ENCODE data around the gene PTPRG. TPM values are rescaled to one million over a fixed set of nuclear protein-coding genes. Genes with fewer than 3 reads are reported as not detected.

Gene PTPRG
- total and polyA plus RNA-seq, 2 experiments from 2014 or later: 11.5 to 39.6 TPM

DNA sequence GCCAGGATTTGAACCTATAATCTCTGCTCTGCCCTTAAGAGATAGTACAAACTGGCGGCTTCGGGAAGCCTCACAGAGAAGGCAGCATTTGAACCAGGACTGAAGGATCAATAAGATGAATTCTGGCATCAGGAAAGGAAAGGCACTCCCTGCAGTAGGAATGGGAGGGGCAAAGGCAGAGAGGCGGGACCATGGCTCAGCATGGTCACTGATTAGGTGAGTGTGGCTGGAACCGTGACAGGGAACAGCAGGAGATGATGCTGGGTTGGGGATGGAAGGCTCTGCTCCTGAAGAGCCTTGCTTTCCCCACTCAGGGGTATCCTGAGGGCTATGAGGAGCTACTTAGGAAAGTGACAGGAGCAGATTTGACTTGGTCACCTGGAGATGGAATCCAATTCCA, 653.5 kb downstream of the PTPRG start:
- Histone ChIP-seq H3K79me2 (ENCODE audit: insufficient read depth) (no peaks in the 10 kb centered on the region), H2AFZ (no peak overlapping the region), H3K27ac (no peak overlapping the region), H3K4me1 (ENCODE audit: insufficient read depth) (peaks cover under 1% of the 10 kb centered on the region), H3K9ac (no peak overlapping the region), H3K27me3 (replicated peaks; ENCODE audit: insufficient read depth) (no peaks in the 10 kb centered on the region), H3F3A (ENCODE audit: insufficient read depth) (no peaks in the 10 kb centered on the region; the same call in 1 of the 2 replicates), H4K20me1 (ENCODE audit: insufficient read depth) (no peaks in the 10 kb centered on the region), H3K9me3 (ENCODE audit: low read depth) (no peaks in the 10 kb centered on the region), H3K36me3 (ENCODE audit: low read depth) (no peaks in the 10 kb centered on the region), H3K4me3 (no peak overlapping the region), H3K9me2 (ENCODE audit: insufficient read depth) (0 out of 2 replicates have a peak, but pooled peaks cover 3% of the 10 kb centered on the region), H3K4me2 (ENCODE audit: unreplicated experiment) (no peak overlapping the region)
- TF ChIP-seq EZH2 (IDR thresholded peaks at IDR 0.05; ENCODE audit: insufficient read depth, poor library complexity, severe bottlenecking) (no peak), EZH2phosphoT487 (IDR thresholded peaks at IDR 0.05; ENCODE audit: insufficient read depth, low read depth) (no peak)
- in situ Hi-C loops (cut with MboI): no loop called here
- 97% methylated on average over 4 of the region's 4 CpGs for WGBS, 2 experiments (ENCODE audit: low coverage in 1 of 2, low lambda C conversion rate in 2 of 2, missing lambda C conversion rate in 2 of 2)
- DNase-seq: no peak

DNA sequence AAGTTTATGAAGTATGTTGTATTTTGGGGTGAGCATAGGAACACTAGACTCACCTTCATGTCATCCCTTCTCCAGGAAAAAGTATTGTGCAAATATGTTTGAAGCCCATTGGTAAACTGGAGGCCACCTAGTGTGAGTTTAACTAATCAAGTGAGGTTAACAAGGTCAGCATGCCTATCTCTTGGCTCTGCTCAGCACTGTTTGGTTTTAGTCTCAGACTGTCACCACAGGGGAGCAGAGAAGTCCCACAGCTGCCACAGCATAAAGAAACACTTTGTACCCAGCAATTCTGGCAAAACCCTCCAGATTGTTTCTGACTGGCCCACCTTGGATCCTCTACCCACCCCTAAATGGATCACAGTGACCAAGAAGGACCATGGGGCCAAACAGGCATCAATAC, 659.2 kb downstream of the PTPRG start:
- DNase-seq: no peak
- Histone ChIP-seq H3K9me2 (ENCODE audit: insufficient read depth) (no peaks in the 10 kb centered on the region), H2AFZ (no peak overlapping the region), H3K36me3 (ENCODE audit: low read depth) (no peaks in the 10 kb centered on the region), H3K4me3 (no peak overlapping the region), H4K20me1 (ENCODE audit: insufficient read depth) (no peaks in the 10 kb centered on the region), H3K79me2 (ENCODE audit: insufficient read depth) (no peaks in the 10 kb centered on the region), H3F3A (ENCODE audit: insufficient read depth) (no peaks in the 10 kb centered on the region), H3K4me1 (ENCODE audit: insufficient read depth) (no peaks in the 10 kb centered on the region), H3K9ac (no peak overlapping the region), H3K27me3 (replicated peaks; ENCODE audit: insufficient read depth) (no peaks in the 10 kb centered on the region), H3K27ac (no peak overlapping the region), H3K9me3 (ENCODE audit: low read depth) (no peaks in the 10 kb centered on the region), H3K4me2 (ENCODE audit: unreplicated experiment) (no peak overlapping the region)
- in situ Hi-C loops (cut with MboI): no loop called here
- TF ChIP-seq EZH2 (IDR thresholded peaks at IDR 0.05; ENCODE audit: insufficient read depth, poor library complexity, severe bottlenecking): no peak
- no peak for TF ChIP-seq EZH2phosphoT487 (IDR thresholded peaks at IDR 0.05; ENCODE audit: insufficient read depth, low read depth)

DNA sequence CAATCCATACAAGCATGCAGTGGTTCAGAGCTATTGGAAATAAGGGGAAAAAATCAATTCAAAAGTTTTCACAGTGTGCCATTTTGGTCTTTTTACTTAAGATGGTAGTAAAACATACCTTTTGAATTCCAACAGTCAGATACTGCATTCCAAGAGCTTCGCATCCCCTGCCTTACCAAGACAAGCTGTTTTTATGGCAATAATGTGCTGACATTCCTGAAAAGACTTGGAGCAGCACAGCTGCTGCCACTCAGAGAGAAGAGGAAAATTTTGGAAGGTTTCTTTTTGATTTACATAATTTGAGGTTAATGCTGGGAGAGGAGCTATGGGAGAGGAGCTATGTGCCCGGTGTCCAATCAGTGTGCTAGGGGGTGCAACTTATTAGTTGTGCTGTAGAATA, 663.7 kb downstream of the PTPRG start:
- Histone ChIP-seq H3K4me3 (no peak overlapping the region), H3K4me2 (ENCODE audit: unreplicated experiment) (no peak overlapping the region), H2AFZ (no peak overlapping the region), H3K36me3 (ENCODE audit: low read depth) (no peaks in the 10 kb centered on the region), H3K79me2 (ENCODE audit: insufficient read depth) (no peaks in the 10 kb centered on the region), H3F3A (ENCODE audit: insufficient read depth) (no peaks in the 10 kb centered on the region), H3K4me1 (ENCODE audit: insufficient read depth) (no peaks in the 10 kb centered on the region), H3K9me2 (ENCODE audit: insufficient read depth) (no peaks in the 10 kb centered on the region), H3K9me3 (ENCODE audit: low read depth) (no peaks in the 10 kb centered on the region), H4K20me1 (ENCODE audit: insufficient read depth) (no peaks in the 10 kb centered on the region), H3K27me3 (replicated peaks; ENCODE audit: insufficient read depth) (no peaks in the 10 kb centered on the region), H3K9ac (no peak overlapping the region), H3K27ac (no peak overlapping the region)
- 80 to 88% methylated on average over 2 of the region's 2 CpGs for WGBS, 2 experiments (ENCODE audit: low coverage in 1 of 2, low lambda C conversion rate in 2 of 2, missing lambda C conversion rate in 2 of 2)
- DNase-seq: no peak
- no peak for TF ChIP-seq EZH2 (IDR thresholded peaks at IDR 0.05; ENCODE audit: insufficient read depth, poor library complexity, severe bottlenecking)
- TF ChIP-seq EZH2phosphoT487 (IDR thresholded peaks at IDR 0.05; ENCODE audit: insufficient read depth, low read depth): no peak
- in situ Hi-C loops (cut with MboI): no loop called here

DNA sequence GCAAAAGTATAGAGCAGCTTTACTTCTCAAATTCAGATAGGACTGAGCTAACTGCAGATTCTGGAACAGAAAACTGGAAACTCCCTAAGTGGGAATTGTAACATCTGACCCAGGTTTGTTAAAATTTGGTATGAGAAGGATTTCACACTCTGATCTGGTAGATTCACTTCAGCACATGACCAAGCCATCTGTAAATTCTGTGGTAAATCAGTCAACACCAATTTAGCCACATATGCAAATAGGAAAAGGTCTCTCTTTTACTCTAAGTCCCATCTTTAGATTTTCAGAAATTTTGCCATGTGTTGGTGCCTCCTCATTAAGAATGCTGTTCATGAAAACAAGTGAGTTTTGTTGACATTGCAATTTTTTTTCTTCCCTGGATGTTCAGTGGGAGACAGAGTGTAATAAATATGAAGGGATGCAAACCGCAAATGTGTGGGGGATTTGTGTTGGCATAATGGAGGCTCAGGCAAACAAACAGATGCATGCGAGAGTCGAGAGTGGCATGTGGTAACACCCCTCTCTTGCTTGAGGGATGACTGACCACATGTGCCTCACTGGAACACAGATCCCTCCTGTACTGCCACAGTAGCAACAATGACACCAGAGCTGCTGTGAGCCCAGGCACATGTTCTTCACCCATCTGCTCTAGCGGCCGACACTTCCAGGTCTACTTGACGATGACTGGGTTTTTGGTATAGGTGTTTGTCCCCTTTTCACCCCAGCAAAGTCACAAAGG, 665.4 kb downstream of the PTPRG start:
- H3K4me3 ChIP-seq: no peak overlapping the region
- no peaks in the 10 kb centered on the region for H4K20me1 ChIP-seq (ENCODE audit: insufficient read depth)
- in situ Hi-C loops (cut with MboI): no loop called here
- no peaks in the 10 kb centered on the region for H3K9me3 ChIP-seq (ENCODE audit: low read depth)
- no peaks in the 10 kb centered on the region for H3F3A ChIP-seq (ENCODE audit: insufficient read depth)
- H2AFZ ChIP-seq: no peak overlapping the region
- no peak for TF ChIP-seq EZH2phosphoT487 (IDR thresholded peaks at IDR 0.05; ENCODE audit: insufficient read depth, low read depth)
- TF ChIP-seq EZH2 (IDR thresholded peaks at IDR 0.05; ENCODE audit: insufficient read depth, poor library complexity, severe bottlenecking): no peak
- no peak overlapping the region for H3K4me2 ChIP-seq (ENCODE audit: unreplicated experiment)
- H3K27me3 ChIP-seq (replicated peaks; ENCODE audit: insufficient read depth): no peaks in the 10 kb centered on the region
- no peaks in the 10 kb centered on the region for H3K36me3 ChIP-seq (ENCODE audit: low read depth)
- H3K4me1 ChIP-seq (ENCODE audit: insufficient read depth): no peaks in the 10 kb centered on the region
- no peaks in the 10 kb centered on the region for H3K9me2 ChIP-seq (ENCODE audit: insufficient read depth)
- H3K9ac ChIP-seq: no peak overlapping the region
- no peaks in the 10 kb centered on the region for H3K79me2 ChIP-seq (ENCODE audit: insufficient read depth)
- WGBS, 2 experiments (ENCODE audit: low coverage in 1 of 2, low lambda C conversion rate in 2 of 2, missing lambda C conversion rate in 2 of 2): 91 to 95% methylated on average over 6 of the region's 6 CpGs
- DNase-seq: no peak
- no peak overlapping the region for H3K27ac ChIP-seq

Measured in GM23248 (cell line).